Progenitor cell of endocrine pancreas (in vitro differentiated cells): Measurements from ENCODE around the gene NDUFA3. TPM values are rescaled to one million over a fixed set of nuclear protein-coding genes. Genes with fewer than 3 reads are reported as not detected.

Source experiments
- DNase-seq: peaks from one replicate; pipeline ENCODE4 v3.0.0; 2021; ENCODE audit warnings: low spot score; ENCODE audit not compliant: unreplicated experiment
- H3K27ac Mint-ChIP-seq: 2 replicates; pipeline ENCODE4 v1.8.0; 2021; ENCODE audit warnings: mild to moderate bottlenecking, moderate library complexity, mixed read lengths
- H3K27me3 Mint-ChIP-seq: 2 replicates; pipeline ENCODE4 v1.8.0; 2021; ENCODE audit warnings: mixed read lengths
- H3K36me3 Mint-ChIP-seq: 2 replicates; pipeline ENCODE4 v1.8.0; 2022; ENCODE audit warnings: mixed read lengths; ENCODE audit not compliant: insufficient read depth
- H3K4me1 Mint-ChIP-seq: 2 replicates; pipeline ENCODE4 v1.8.0; 2021; ENCODE audit warnings: low read depth, mixed read lengths
- H3K4me3 Mint-ChIP-seq: 2 replicates; pipeline ENCODE4 v1.8.0; 2021; ENCODE audit warnings: low read depth, mild to moderate bottlenecking, moderate library complexity, mixed read lengths
- H3K9me3 Mint-ChIP-seq: 2 replicates; pipeline ENCODE4 v1.8.0; 2021; ENCODE audit warnings: low read depth, mixed read lengths
- CTCF ChIP-seq: fragments of 200-600 bp; sonication (generic); IDR thresholded peaks from one replicate; pipeline ENCODE4 v1.5.0; 2021; ENCODE audit warnings: antibody characterized with exemption, mild to moderate bottlenecking; ENCODE audit not compliant: unreplicated experiment
- total RNA-seq: library from RNA; stranded (reverse); gene quantifications from 2 replicates; pipeline ENCODE4 v1.2.1, GENCODE V29; 2021

The NDUFA3 gene
- total RNA-seq, 1 donor from 2014 or later, result 162 TPM

GRCh38 chr19:54123682-54124081 is 21.0 kb downstream of the NDUFA3 start:
- H3K27me3 Mint-ChIP-seq, result no peaks in the 10 kb centered on the region
- no peak for TF ChIP-seq CTCF
- H3K36me3 Mint-ChIP-seq, result peaks cover 13% of the 10 kb centered on the region
- H3K9me3 Mint-ChIP-seq, result no peaks in the 10 kb centered on the region
- H3K4me1 Mint-ChIP-seq, result no peaks in the 10 kb centered on the region
- no peak overlapping the region for H3K27ac Mint-ChIP-seq
- H3K4me3 Mint-ChIP-seq, result no peak overlapping the region
- DNase-seq, result no peak

- Mint-ChIP-seq H3K27ac (no peak overlapping the region), H3K27me3 (no peaks in the 10 kb centered on the region), H3K4me3 (no peak overlapping the region), H3K9me3 (no peaks in the 10 kb centered on the region), H3K36me3 (peaks cover 13% of the 10 kb centered on the region), H3K4me1 (no peaks in the 10 kb centered on the region)
- no peak for TF ChIP-seq CTCF
- DNase-seq, result no peak
Measured at GRCh38 chr19:54124393-54124792, 21.7 kb downstream of the NDUFA3 start.

GRCh38 chr19:54125713-54126112 is 23.1 kb downstream of the NDUFA3 start:
- H3K4me3 Mint-ChIP-seq, result no peak overlapping the region
- no peaks in the 10 kb centered on the region for H3K27me3 Mint-ChIP-seq
- DNase-seq, result no peak
- H3K9me3 Mint-ChIP-seq, result no peaks in the 10 kb centered on the region
- peaks cover 10% of the 10 kb centered on the region for H3K36me3 Mint-ChIP-seq
- H3K4me1 Mint-ChIP-seq, result no peaks in the 10 kb centered on the region
- no peak for TF ChIP-seq CTCF
- no peak overlapping the region for H3K27ac Mint-ChIP-seq

- no peaks in the 10 kb centered on the region for H3K4me1 Mint-ChIP-seq
- H3K27ac Mint-ChIP-seq, result no peak overlapping the region
- H3K36me3 Mint-ChIP-seq, result peaks cover 7% of the 10 kb centered on the region
- no peaks in the 10 kb centered on the region for H3K27me3 Mint-ChIP-seq
- TF ChIP-seq CTCF, result no peak
- DNase-seq, result no peak
- no peak overlapping the region for H3K4me3 Mint-ChIP-seq
- H3K9me3 Mint-ChIP-seq, result no peaks in the 10 kb centered on the region
Measured at GRCh38 chr19:54127688-54128440, 25.2 kb downstream of the NDUFA3 start.

DNA sequence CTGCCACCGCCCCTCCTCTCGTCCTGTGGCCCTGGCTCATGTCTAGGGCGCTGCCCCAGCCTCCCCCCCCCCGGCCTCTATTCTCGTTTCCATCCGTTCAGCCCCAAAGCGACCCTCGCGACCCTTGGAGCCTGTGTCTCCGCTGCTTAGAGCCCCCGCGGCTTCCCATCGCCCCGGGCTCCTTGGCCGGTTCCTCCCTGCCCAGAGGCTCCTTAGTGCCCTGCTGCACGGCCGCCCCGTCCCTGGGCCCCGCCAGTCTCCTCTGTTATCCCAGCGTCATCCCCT is 25.7 kb downstream of the NDUFA3 start:
- Mint-ChIP-seq H3K27me3 (no peaks in the 10 kb centered on the region), H3K36me3 (peaks cover 6% of the 10 kb centered on the region), H3K9me3 (no peaks in the 10 kb centered on the region), H3K4me3 (no peak overlapping the region), H3K27ac (no peak overlapping the region), H3K4me1 (no peaks in the 10 kb centered on the region)
- DNase-seq, result no peak
- no peak for TF ChIP-seq CTCF
